ENCODE results near the gene OR2B3. TPM values are rescaled to one million over a fixed set of nuclear protein-coding genes. Genes with fewer than 3 reads are reported as not detected.

Gene OR2B3
- total and polyA plus RNA-seq, 2 experiments from 2014 or later, result not detected

GRCh38 chr6:29071831-29072723, 15.0 kb downstream of the OR2B3 start:
- Histone ChIP-seq H3K36me3 (ENCODE audit: insufficient read depth) (no peaks in the 10 kb centered on the region), H3F3A (replicated peaks; ENCODE audit: low read depth) (no peaks in the 10 kb centered on the region), H3K4me2 (no peak overlapping the region), H2AFZ (peak overlapping the region; percentile 15; the same call in 1 of the 2 replicates), H3K4me3 (no peak overlapping the region), H3K27me3 (ENCODE audit: insufficient read depth) (no peaks in the 10 kb centered on the region), H3K4me1 (ENCODE audit: insufficient read depth) (no peaks in the 10 kb centered on the region), H3K9me2 (ENCODE audit: insufficient read depth) (peaks cover 4% of the 10 kb centered on the region; the same call in 1 of the 2 replicates), H3K27ac (ENCODE audit: low read depth) (no peak overlapping the region), H4K20me1 (replicated peaks; ENCODE audit: insufficient read depth) (no peaks in the 10 kb centered on the region), H3K79me2 (replicated peaks; ENCODE audit: insufficient read depth) (no peaks in the 10 kb centered on the region)
- Mint-ChIP-seq H3K27me3 (ENCODE audit: insufficient read depth, low read depth, poor library complexity) (peaks cover 2% of the 10 kb centered on the region), H3K9me3 (peaks cover 6% of the 10 kb centered on the region; the same call in 2 of the 3 replicates), H3K36me3 (ENCODE audit: low read depth) (0 out of 3 replicates have a peak, but pooled peaks cover 3% of the 10 kb centered on the region), H3K4me3 (no peak overlapping the region), H3K27ac (no peak overlapping the region), H3K4me1 (no peaks in the 10 kb centered on the region)
- TF ChIP-seq CTCF (conservative IDR thresholded peaks at IDR 0.05; ENCODE audit: low read depth in 2 of 2) (peak; percentile 90 to 92), ZNF331 (CRISPR knock-in tag; IDR thresholded peaks at IDR 0.05; ENCODE audit: low read depth) (no peak), CREB1 (CRISPR knock-in tag; IDR thresholded peaks at IDR 0.05; ENCODE audit: low read depth) (0 out of 2 replicates have a peak, but pooled peaks have one; percentile 19)
- DNase-seq (ENCODE audit: low spot score) (peak; percentile 89), ATAC-seq (peak; percentile 99)

GRCh38 chr6:29051680-29052079, 35.4 kb downstream of the OR2B3 start:
- Mint-ChIP-seq H3K27me3 (ENCODE audit: insufficient read depth, low read depth, poor library complexity) (peaks cover 2% of the 10 kb centered on the region), H3K4me3 (no peak overlapping the region), H3K4me1 (no peaks in the 10 kb centered on the region), H3K27ac (no peak overlapping the region), H3K9me3 (no peaks in the 10 kb centered on the region), H3K36me3 (ENCODE audit: low read depth) (no peaks in the 10 kb centered on the region)
- no peaks in the 10 kb centered on the region for H4K20me1 ChIP-seq (replicated peaks; ENCODE audit: insufficient read depth)
- no peak overlapping the region for H3K4me2 ChIP-seq
- no peaks in the 10 kb centered on the region for H3K79me2 ChIP-seq (replicated peaks; ENCODE audit: insufficient read depth)
- ATAC-seq, result no peak
- no peak for DNase-seq (ENCODE audit: low spot score)
- no peak overlapping the region for H2AFZ ChIP-seq
- no peaks in the 10 kb centered on the region for H3K27me3 ChIP-seq (ENCODE audit: insufficient read depth)
- H3F3A ChIP-seq (replicated peaks; ENCODE audit: low read depth), result no peaks in the 10 kb centered on the region
- H3K36me3 ChIP-seq (ENCODE audit: insufficient read depth), result no peaks in the 10 kb centered on the region
- H3K27ac ChIP-seq (ENCODE audit: low read depth), result no peak overlapping the region
- H3K9me2 ChIP-seq (ENCODE audit: insufficient read depth), result no peaks in the 10 kb centered on the region
- H3K4me3 ChIP-seq, result no peak overlapping the region
- H3K4me1 ChIP-seq (ENCODE audit: insufficient read depth), result no peaks in the 10 kb centered on the region
- TF ChIP-seq NANOG (IDR thresholded peaks at IDR 0.05; ENCODE audit: borderline replicate concordance), result no peak
- TF ChIP-seq, protein P1, sequence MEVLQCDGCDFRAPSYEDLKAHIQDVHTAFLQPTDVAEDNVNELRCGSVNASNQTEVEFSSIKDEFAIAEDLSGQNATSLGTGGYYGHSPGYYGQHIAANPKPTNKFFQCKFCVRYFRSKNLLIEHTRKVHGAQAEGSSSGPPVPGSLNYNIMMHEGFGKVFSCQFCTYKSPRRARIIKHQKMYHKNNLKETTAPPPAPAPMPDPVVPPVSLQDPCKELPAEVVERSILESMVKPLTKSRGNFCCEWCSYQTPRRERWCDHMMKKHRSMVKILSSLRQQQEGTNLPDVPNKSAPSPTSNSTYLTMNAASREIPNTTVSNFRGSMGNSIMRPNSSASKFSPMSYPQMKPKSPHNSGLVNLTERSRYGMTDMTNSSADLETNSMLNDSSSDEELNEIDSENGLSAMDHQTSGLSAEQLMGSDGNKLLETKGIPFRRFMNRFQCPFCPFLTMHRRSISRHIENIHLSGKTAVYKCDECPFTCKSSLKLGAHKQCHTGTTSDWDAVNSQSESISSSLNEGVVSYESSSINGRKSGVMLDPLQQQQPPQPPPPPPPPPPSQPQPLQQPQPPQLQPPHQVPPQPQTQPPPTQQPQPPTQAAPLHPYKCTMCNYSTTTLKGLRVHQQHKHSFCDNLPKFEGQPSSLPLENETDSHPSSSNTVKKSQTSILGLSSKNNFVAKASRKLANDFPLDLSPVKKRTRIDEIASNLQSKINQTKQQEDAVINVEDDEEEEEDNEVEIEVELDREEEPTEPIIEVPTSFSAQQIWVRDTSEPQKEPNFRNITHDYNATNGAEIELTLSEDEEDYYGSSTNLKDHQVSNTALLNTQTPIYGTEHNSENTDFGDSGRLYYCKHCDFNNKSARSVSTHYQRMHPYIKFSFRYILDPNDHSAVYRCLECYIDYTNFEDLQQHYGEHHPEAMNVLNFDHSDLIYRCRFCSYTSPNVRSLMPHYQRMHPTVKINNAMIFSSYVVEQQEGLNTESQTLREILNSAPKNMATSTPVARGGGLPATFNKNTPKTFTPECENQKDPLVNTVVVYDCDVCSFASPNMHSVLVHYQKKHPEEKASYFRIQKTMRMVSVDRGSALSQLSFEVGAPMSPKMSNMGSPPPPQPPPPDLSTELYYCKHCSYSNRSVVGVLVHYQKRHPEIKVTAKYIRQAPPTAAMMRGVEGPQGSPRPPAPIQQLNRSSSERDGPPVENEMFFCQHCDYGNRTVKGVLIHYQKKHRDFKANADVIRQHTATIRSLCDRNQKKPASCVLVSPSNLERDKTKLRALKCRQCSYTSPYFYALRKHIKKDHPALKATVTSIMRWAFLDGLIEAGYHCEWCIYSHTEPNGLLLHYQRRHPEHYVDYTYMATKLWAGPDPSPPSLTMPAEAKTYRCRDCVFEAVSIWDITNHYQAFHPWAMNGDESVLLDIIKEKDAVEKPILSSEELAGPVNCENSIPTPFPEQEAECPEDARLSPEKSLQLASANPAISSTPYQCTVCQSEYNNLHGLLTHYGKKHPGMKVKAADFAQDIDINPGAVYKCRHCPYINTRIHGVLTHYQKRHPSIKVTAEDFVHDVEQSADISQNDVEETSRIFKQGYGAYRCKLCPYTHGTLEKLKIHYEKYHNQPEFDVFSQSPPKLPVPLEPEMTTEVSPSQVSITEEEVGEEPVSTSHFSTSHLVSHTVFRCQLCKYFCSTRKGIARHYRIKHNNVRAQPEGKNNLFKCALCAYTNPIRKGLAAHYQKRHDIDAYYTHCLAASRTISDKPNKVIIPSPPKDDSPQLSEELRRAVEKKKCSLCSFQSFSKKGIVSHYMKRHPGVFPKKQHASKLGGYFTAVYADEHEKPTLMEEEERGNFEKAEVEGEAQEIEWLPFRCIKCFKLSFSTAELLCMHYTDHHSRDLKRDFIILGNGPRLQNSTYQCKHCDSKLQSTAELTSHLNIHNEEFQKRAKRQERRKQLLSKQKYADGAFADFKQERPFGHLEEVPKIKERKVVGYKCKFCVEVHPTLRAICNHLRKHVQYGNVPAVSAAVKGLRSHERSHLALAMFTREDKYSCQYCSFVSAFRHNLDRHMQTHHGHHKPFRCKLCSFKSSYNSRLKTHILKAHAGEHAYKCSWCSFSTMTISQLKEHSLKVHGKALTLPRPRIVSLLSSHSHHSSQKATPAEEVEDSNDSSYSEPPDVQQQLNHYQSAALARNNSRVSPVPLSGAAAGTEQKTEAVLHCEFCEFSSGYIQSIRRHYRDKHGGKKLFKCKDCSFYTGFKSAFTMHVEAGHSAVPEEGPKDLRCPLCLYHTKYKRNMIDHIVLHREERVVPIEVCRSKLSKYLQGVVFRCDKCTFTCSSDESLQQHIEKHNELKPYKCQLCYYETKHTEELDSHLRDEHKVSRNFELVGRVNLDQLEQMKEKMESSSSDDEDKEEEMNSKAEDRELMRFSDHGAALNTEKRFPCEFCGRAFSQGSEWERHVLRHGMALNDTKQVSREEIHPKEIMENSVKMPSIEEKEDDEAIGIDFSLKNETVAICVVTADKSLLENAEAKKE (CRISPR knock-in tag; IDR thresholded peaks at IDR 0.05), result no peak
- no peak for TF ChIP-seq ZNF114 (CRISPR knock-in tag; IDR thresholded peaks at IDR 0.05)
- TF ChIP-seq CTCF (conservative IDR thresholded peaks at IDR 0.05; ENCODE audit: low read depth in 2 of 2), result no peak
